Measurements from ENCODE around the gene SIPA1L3.

SIPA1L3 gene

DNA sequence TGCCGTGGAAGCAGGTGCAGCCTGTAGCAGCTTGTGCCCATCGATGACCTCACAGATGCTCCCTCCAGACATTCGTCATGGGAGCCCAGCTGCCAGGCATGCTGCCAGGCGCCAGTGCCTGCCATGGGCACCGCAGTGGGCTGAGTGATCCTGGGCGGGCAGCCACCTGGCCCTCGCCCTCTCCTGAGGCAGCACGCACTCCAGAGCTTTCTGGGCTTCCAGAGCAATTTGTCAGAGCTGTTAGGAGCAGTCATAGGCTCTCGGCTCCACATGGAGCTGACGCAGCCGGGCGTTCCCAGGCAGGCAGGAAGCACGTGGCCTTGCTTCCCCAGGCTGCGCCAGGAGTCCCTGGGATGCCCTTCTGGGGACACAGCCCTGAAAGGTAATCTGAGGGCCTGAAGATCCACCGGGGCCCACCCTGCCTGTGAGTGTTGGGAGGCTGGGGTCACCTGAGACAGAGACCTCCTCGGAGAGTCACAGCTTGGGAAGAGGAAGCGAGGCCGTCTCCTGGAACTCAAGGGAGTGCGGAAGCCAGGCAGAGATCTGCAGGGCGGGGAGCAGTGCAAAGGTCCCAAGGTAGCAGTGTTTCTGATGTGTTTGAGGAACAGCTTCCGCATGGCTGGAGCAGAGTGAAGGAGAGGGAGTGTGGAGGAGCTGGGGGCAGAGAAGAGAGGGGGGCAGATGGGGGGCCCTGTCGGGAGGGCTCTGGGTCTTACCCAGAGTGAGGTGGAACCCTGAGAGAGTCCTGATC, 266.5 kb downstream of the SIPA1L3 start:
- 0 out of 2 replicates have a peak, but pooled peaks have one; percentile 16 for TF ChIP-seq SNAI2 (CRISPR knock-in tag; IDR thresholded peaks at IDR 0.05)
- TF ChIP-seq TSHZ2 (CRISPR knock-in tag; IDR thresholded peaks at IDR 0.05): no peak
- no peak for TF ChIP-seq ISL1 (CRISPR knock-in tag; IDR thresholded peaks at IDR 0.05)
- peak; percentile 84 for ATAC-seq

DNA sequence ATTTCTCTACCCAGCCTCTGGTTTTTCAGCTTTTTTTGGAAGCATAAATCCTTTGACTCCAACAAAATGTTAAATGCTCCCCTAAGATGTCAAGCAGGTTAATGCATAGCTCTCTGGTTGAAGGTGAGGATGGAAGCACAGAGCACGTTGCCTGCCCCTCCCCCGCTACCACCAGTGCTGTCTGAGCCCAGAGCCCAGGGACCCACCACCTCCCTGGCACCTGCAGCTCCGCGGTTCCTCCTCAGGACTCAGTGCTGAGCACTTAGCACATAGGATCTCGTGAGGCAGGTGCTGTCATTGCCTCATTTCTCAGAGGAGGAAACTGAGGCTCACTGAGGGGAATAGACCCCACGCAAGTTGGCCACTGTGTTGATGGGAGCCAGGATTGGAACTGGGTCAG, 268.4 kb downstream of the SIPA1L3 start:
- no peak for ATAC-seq
- TF ChIP-seq ZNF8 (CRISPR knock-in tag; IDR thresholded peaks at IDR 0.05) (no peak), SNAI2 (CRISPR knock-in tag; IDR thresholded peaks at IDR 0.05) (no peak), TSHZ2 (CRISPR knock-in tag; IDR thresholded peaks at IDR 0.05) (no peak), CSDC2 (CRISPR knock-in tag; IDR thresholded peaks at IDR 0.05) (no peak), PPARA (CRISPR knock-in tag; IDR thresholded peaks at IDR 0.05; ENCODE audit: borderline replicate concordance) (no peak), TOX (CRISPR knock-in tag; IDR thresholded peaks at IDR 0.05; ENCODE audit: borderline replicate concordance) (no peak)
- TF ChIP-seq, protein P1, sequence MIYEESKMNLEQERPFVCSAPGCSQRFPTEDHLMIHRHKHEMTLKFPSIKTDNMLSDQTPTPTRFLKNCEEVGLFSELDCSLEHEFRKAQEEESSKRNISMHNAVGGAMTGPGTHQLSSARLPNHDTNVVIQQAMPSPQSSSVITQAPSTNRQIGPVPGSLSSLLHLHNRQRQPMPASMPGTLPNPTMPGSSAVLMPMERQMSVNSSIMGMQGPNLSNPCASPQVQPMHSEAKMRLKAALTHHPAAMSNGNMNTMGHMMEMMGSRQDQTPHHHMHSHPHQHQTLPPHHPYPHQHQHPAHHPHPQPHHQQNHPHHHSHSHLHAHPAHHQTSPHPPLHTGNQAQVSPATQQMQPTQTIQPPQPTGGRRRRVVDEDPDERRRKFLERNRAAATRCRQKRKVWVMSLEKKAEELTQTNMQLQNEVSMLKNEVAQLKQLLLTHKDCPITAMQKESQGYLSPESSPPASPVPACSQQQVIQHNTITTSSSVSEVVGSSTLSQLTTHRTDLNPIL (CRISPR knock-in tag; IDR thresholded peaks at IDR 0.05; ENCODE audit: low read depth): no peak
- TF ChIP-seq, protein P2, sequence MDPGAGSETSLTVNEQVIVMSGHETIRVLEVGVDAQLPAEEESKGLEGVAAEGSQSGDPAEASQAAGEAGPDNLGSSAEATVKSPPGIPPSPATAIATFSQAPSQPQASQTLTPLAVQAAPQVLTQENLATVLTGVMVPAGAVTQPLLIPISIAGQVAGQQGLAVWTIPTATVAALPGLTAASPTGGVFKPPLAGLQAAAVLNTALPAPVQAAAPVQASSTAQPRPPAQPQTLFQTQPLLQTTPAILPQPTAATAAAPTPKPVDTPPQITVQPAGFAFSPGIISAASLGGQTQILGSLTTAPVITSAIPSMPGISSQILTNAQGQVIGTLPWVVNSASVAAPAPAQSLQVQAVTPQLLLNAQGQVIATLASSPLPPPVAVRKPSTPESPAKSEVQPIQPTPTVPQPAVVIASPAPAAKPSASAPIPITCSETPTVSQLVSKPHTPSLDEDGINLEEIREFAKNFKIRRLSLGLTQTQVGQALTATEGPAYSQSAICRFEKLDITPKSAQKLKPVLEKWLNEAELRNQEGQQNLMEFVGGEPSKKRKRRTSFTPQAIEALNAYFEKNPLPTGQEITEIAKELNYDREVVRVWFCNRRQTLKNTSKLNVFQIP (CRISPR knock-in tag; IDR thresholded peaks at IDR 0.05; ENCODE audit: borderline replicate concordance, low read depth): no peak

GRCh38 chr19:38180071-38180470, 273.1 kb downstream of the SIPA1L3 start:
- TF ChIP-seq ZC3H10 (CRISPR knock-in tag; IDR thresholded peaks at IDR 0.05): no peak
- no peak for ATAC-seq

- no peak for TF ChIP-seq TSHZ2 (CRISPR knock-in tag; IDR thresholded peaks at IDR 0.05)
- TF ChIP-seq ZFP30 (CRISPR knock-in tag; IDR thresholded peaks at IDR 0.05): no peak
- TF ChIP-seq, protein P3, sequence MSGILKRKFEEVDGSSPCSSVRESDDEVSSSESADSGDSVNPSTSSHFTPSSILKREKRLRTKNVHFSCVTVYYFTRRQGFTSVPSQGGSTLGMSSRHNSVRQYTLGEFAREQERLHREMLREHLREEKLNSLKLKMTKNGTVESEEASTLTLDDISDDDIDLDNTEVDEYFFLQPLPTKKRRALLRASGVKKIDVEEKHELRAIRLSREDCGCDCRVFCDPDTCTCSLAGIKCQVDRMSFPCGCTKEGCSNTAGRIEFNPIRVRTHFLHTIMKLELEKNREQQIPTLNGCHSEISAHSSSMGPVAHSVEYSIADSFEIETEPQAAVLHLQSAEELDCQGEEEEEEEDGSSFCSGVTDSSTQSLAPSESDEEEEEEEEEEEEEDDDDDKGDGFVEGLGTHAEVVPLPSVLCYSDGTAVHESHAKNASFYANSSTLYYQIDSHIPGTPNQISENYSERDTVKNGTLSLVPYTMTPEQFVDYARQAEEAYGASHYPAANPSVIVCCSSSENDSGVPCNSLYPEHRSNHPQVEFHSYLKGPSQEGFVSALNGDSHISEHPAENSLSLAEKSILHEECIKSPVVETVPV (CRISPR knock-in tag; IDR thresholded peaks at IDR 0.05): no peak
- no peak for TF ChIP-seq SNAI2 (CRISPR knock-in tag; IDR thresholded peaks at IDR 0.05)
- no peak for ATAC-seq
Observed at GRCh38 chr19:38182536-38183210, 275.7 kb downstream of the SIPA1L3 start.
